ENCODE results near the gene CRYBA2.

GRCh38 chr2:218985325-218986091, 7.7 kb downstream of the CRYBA2 start:
- TF ChIP-seq, protein P1, sequence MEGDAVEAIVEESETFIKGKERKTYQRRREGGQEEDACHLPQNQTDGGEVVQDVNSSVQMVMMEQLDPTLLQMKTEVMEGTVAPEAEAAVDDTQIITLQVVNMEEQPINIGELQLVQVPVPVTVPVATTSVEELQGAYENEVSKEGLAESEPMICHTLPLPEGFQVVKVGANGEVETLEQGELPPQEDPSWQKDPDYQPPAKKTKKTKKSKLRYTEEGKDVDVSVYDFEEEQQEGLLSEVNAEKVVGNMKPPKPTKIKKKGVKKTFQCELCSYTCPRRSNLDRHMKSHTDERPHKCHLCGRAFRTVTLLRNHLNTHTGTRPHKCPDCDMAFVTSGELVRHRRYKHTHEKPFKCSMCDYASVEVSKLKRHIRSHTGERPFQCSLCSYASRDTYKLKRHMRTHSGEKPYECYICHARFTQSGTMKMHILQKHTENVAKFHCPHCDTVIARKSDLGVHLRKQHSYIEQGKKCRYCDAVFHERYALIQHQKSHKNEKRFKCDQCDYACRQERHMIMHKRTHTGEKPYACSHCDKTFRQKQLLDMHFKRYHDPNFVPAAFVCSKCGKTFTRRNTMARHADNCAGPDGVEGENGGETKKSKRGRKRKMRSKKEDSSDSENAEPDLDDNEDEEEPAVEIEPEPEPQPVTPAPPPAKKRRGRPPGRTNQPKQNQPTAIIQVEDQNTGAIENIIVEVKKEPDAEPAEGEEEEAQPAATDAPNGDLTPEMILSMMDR (IDR thresholded peaks at IDR 0.05; ENCODE audit: low read length): no peak
- TF ChIP-seq EZH2 (IDR thresholded peaks at IDR 0.05; ENCODE audit: borderline replicate concordance, low read length): no peak

All from OCI-LY1 (cell line).